22Rv1 (cell line): ENCODE measurements around the gene MAP6.

Experiments used
- CTCF ChIP-seq: fragments of 450-650 bp; IDR thresholded peaks from 2 replicates; pipeline ENCODE4 v1.5.1; 2017; ENCODE audit warnings: mild to moderate bottlenecking
- ZFX ChIP-seq: fragments of 450-650 bp; IDR thresholded peaks from 2 replicates; pipeline ENCODE4 v1.6.1; 2017; ENCODE audit warnings: antibody characterized with exemption, borderline replicate concordance

- TF ChIP-seq CTCF: no peak
- TF ChIP-seq ZFX: no peak
Observed at GRCh38 chr11:75591966-75592365, 76.9 kb downstream of the MAP6 start.
